HTERT RPE-1 (cell line): ENCODE measurements around the gene SORD.
"Not testable (repeated sequence)": the region's sequence is repeated elsewhere in the genome, so short reads cannot be mapped to it uniquely, and the experiment has no call there.

Source experiments
- in situ Hi-C: fragments of 300-500 bp; cut with MboI; formaldehyde crosslinking; loops from 4 replicates; pipeline ENCODE4 v1.14.3; 2020; ENCODE audit warnings: low sequenced_read_pairs

SORD gene

GRCh38 chr15:45023659-45024225 is 747 bp downstream of the SORD start:
- in situ Hi-C loops = no loop called here

GRCh38 chr15:45024649-45025048 is 1.7 kb downstream of the SORD start:
- in situ Hi-C loops = not testable (repeated sequence)

GRCh38 chr15:45025627-45026026 is 2.6 kb downstream of the SORD start:
- in situ Hi-C loops = not testable (repeated sequence)

DNA sequence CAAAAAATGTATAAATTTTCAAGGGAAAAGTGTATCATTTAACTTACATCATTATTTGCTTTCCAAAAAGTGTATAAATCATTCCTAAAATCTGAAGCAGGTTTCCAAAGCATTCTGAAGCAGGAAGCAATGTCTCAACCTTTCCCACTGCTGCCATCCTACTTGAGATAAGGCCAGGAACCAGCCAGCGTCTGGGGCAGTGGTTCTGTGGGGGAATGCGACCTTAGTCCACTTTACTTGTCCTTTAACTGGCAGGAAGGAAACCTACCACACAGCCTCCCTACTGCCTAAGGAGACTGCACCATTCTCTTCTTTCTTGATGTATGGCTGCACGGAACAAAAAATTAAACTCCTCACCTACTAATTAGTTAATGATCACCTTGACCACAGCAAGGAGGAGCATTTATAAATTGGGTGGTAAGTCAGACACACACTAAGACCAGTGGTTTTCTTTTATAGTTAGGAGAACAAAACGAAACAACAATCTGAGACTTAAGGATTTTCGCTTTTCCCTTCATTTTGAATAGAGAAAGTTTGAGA is 3.7 kb downstream of the SORD start:
- in situ Hi-C loops = no loop called here

- in situ Hi-C loops = no loop called here
Observed at GRCh38 chr15:45027220-45027619, 4.2 kb downstream of the SORD start.

DNA sequence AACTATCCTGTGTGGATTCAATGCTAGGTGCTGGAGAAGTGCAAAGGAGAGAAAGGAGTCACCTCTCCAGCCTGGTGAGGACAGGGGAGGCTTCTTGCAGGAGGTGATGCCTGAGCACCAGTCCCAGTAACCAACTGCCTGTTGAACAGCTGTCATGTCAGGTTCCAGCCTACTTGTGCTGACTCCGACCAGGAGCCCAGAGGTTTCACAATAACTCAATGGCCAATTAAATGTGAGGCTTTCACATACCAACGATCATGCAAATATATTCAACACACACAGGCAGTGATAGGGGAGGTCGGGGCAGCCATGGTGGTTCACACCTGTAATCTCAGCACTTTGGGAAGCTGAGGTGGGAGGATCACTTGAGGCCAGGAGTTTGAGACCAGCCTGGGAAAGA is 7.7 kb downstream of the SORD start:
- in situ Hi-C loops = no loop called here

- in situ Hi-C loops = not testable (repeated sequence)
Observed at GRCh38 chr15:45031522-45032028, 8.6 kb downstream of the SORD start.

DNA sequence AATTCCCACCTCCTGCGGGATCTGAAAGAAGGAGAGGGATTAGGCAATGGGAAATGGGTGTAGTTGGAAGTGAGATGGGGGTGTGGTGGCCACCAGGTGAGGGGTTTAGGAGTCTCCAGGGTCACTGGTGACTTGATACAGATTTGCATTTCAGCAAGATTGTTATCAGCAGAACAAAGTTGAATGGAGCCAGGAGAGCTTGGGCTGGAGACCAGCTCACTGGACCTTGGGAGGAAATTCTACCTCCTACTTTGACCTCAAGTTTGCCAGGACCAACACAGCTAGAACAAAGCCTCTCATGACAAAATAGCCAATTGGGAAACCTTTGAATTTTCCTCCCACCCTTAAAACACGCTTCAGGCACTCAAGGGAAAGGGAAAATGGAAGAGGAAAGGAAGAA is 9.5 kb downstream of the SORD start:
- in situ Hi-C loops = not testable (repeated sequence)

- in situ Hi-C loops = not testable (repeated sequence)
Observed at GRCh38 chr15:45034087-45034486, 11.1 kb downstream of the SORD start.

DNA sequence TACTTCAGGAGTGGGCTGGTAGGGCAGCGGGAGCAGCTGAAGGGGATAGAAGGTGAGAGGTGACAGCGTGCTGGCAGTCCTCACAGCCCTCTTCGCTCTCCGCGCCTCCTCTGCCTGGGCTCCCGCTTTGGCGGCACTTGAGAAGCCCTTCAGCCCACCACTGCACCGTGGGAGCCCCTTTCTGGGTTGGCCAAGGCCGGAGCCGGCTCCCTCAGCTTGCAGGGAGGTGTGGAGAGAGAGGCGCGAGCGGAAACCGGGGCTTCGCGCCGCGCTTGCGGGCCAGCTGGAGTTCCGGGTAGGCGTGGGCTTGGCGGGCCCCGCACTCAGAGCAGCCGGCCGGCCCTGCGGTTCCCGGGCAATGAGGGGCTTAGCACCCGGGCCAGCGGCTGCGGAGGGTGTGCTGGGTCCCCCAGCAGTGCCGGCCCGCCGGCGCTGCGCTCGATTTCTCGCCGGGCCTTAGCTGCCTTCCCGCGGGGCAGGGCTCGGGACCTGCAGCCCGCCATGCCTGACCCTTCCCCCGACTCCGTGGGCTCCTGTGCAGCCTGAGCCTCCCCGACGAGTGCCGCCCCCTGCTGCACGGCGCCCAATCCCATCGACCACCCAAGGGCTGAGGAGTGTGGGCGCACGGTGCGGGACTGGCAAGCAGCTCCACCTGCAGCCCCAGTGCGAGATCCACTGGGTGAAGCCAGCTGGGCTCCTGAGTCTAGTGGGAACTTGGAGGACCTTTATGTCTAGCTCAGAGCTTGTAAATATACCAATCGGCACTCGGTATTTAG is 11.8 kb downstream of the SORD start:
- in situ Hi-C loops = not testable (repeated sequence)

DNA sequence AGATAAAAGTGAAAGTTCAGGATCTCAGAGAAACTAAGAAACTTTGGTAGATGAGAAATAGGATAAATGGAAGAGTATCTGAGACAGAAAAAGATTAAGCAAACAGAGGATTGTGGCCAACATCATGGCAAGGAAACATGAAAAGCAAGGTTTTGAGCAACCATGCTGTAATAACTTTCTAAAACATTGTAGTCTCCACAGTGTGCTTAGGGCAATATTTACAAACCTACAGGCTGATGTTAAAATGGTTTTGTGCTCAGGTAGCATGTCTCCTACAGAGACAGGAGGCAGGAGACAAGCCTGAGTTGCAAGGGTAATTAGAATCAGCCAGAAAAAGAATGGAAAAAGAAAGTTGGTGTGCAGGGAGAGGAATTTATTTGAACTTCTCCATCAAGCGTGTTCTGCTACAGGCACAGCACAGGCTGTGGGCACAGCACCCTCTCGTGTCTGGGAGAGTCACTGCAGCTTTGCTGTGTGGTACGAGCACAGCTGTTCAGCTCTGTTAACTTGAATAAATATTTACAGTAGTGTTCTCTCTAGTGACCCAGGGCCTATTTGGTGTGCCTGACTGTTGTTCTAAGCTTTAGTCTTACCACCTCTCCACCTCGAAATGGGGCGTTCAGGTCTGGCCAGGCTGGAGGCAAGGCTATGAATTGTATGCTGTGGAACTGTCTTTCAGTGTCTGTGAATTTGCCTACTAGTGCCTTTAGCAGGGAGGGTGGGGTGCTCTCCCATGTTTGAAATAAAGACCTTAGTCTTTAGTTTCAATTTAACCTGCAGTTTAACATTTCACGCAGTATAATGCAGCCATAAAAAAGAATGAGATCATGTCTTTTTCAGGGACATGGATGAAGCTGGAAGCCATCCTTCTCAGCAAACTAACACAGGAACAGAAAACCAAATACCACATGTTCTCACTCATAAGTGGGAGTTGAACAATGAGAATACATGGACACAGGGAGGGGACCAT is 14.1 kb downstream of the SORD start:
- in situ Hi-C loops = not testable (repeated sequence)

- in situ Hi-C loops = no loop called here
Observed at GRCh38 chr15:45037936-45038335, 14.9 kb downstream of the SORD start.

GRCh38 chr15:45040396-45040795 is 17.4 kb downstream of the SORD start:
- in situ Hi-C loops = not testable (repeated sequence)

GRCh38 chr15:45041538-45041937 is 18.5 kb downstream of the SORD start:
- in situ Hi-C loops = not testable (repeated sequence)

DNA sequence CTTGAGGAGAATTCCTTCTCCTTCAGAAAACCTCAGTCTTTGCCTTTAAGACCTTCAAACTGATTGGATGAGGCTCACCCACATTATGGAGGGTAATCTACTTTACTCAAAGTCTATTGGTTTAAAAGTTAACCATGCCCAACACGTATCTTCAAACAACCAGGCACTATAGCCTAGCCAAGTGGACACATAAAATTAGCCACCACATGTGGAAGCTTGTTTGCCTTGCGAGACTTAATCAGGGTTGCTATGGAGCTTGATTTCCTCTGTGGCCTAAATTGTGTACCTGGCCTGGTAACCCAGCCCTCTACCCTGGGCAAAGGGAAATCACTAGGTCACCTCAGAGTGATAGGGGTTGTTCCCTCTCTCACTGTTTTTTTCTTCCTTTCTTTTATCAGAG is 19.9 kb downstream of the SORD start:
- in situ Hi-C loops = not testable (repeated sequence)

DNA sequence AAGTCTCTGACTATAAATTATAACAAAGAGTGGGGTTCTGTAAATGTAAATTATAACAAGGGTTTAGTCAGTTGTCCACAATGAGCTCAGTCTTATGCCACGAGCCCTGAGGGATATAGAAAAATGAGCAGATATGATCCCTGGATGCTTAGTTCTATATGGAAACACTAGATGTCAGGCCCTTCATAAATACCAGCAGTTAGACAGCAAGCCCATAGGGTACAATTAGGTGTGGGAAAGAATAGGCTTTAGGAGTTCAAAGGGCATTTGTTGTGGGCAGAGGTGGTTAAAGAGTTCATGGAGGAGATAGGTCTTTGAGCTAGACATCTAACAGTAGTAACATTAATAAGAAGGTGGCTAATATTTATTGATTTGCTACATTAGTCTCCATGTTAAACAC is 21.3 kb downstream of the SORD start:
- in situ Hi-C loops = not testable (repeated sequence)

- in situ Hi-C loops = not testable (repeated sequence)
Observed at GRCh38 chr15:45048449-45048793, 25.4 kb downstream of the SORD start.

- in situ Hi-C loops = no loop called here
Observed at GRCh38 chr15:45048794-45049631, 26.0 kb downstream of the SORD start.

- in situ Hi-C loops = no loop called here
Observed at GRCh38 chr15:45050587-45050986, 27.6 kb downstream of the SORD start.

- in situ Hi-C loops = not testable (repeated sequence)
Observed at GRCh38 chr15:45052676-45053075, 29.7 kb downstream of the SORD start.
